ENCODE results near the gene RPP38.

DNA sequence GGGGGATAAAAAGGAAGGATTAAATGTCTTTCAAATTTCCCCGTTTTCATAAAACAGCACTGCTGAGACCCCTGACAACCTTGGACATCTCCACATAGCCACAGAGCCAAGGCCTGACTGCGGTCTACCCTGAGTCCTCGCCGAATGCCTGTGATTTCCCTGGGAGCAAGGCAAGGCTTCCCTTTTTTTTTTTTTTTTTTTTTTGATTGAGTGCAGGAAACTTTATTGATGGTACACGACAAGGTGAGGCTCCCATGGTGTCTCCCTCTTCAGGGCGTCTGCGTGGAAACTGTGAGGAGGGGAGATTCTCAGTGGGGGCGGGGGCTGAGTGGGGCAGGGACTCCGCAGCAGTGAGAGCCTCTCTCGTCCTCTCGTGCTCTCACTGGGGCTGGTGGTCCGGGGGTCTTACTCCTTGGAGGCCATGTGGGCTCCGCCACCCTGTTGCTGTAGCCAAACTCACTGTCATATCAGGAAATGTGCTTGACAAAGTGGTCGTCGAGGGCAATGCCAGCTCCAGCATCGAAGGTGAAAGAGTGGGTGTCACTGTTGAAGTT is 4.2 kb upstream of the RPP38 start:
- TF ChIP-seq EZH2 (IDR thresholded peaks at IDR 0.05; ENCODE audit: insufficient read depth, poor library complexity, severe bottlenecking) (no peak), EZH2phosphoT487 (IDR thresholded peaks at IDR 0.05; ENCODE audit: insufficient read depth, low read depth) (no peak)
